ENCODE measurements around the gene HYKK.
A peak's percentile ranks its signal among the peaks of the same experiment; 100 is the strongest.
"Not testable (repeated sequence)": the region's sequence is repeated elsewhere in the genome, so short reads cannot be mapped to it uniquely, and the experiment has no call there.

HYKK gene

GRCh38 chr15:78509726-78510312 lies 2.4 kb downstream of the HYKK start:
- Histone ChIP-seq H3K27me3 (ENCODE audit: control insufficient read depth, insufficient read depth, low read length) (no peaks in the 10 kb centered on the region), H3K9ac (ENCODE audit: low read length) (no peak overlapping the region), H3K36me3 (ENCODE audit: control insufficient read depth, insufficient read depth, low read length) (no peaks in the 10 kb centered on the region), H3K4me1 (ENCODE audit: control insufficient read depth, insufficient read depth, low read length) (peaks cover 6% of the 10 kb centered on the region), H3K4me3 (ENCODE audit: low read length) (no peak overlapping the region), H3K27ac (ENCODE audit: low read depth, low read length) (no peak overlapping the region)

DNA sequence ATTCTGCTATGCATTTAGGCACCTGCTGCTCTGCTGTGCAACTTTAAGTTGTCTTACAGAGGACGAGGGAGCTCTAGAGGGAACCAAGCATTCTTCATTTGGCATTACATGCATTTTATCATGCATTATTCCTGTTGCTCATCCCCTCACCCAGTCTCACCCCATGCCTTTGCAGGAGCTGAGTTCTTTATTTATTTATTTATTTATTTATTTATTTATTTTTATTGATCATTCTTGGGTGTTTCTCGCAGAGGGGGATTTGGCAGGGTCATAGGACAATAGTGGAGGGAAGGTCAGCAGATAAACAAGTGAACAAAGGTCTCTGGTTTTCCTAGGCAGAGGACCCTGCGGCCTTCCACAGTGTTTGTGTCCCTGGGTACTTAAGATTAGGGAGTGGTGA lies 12.7 kb downstream of the HYKK start:
- not testable (repeated sequence) for H3K4me3 ChIP-seq (ENCODE audit: low read length)

GRCh38 chr15:78524230-78524629 lies 16.9 kb downstream of the HYKK start:
- Histone ChIP-seq H3K4me3 (ENCODE audit: low read length) (no peak overlapping the region), H3K9ac (ENCODE audit: low read length) (no peak overlapping the region), H3K27me3 (ENCODE audit: control insufficient read depth, insufficient read depth, low read length) (no peaks in the 10 kb centered on the region), H3K27ac (ENCODE audit: low read depth, low read length) (no peak overlapping the region), H3K36me3 (ENCODE audit: control insufficient read depth, insufficient read depth, low read length) (peaks cover 3% of the 10 kb centered on the region), H3K4me1 (ENCODE audit: control insufficient read depth, insufficient read depth, low read length) (no peaks in the 10 kb centered on the region)

More for the DNA sequence above, 12.7 kb downstream of the HYKK start:
- not testable (repeated sequence) for H3K9ac ChIP-seq (ENCODE audit: low read length); H3K4me1 ChIP-seq (ENCODE audit: control insufficient read depth, insufficient read depth, low read length); H3K27ac ChIP-seq (ENCODE audit: low read depth, low read length); H3K36me3 ChIP-seq (ENCODE audit: control insufficient read depth, insufficient read depth, low read length); H3K27me3 ChIP-seq (ENCODE audit: control insufficient read depth, insufficient read depth, low read length)

GRCh38 chr15:78527325-78527724 lies 19.9 kb downstream of the HYKK start:
- Histone ChIP-seq H3K36me3 (ENCODE audit: control insufficient read depth, insufficient read depth, low read length) (no peaks in the 10 kb centered on the region), H3K4me1 (ENCODE audit: control insufficient read depth, insufficient read depth, low read length) (no peaks in the 10 kb centered on the region), H3K27me3 (ENCODE audit: control insufficient read depth, insufficient read depth, low read length) (no peaks in the 10 kb centered on the region), H3K4me3 (ENCODE audit: low read length) (no peak overlapping the region), H3K27ac (ENCODE audit: low read depth, low read length) (no peak overlapping the region), H3K9ac (ENCODE audit: low read length) (no peak overlapping the region)

GRCh38 chr15:78533331-78533730 lies 26.0 kb downstream of the HYKK start:
- no peaks in the 10 kb centered on the region for H3K4me1 ChIP-seq (ENCODE audit: control insufficient read depth, insufficient read depth, low read length)
- no peak overlapping the region for H3K9ac ChIP-seq (ENCODE audit: low read length)
- H3K36me3 ChIP-seq (ENCODE audit: control insufficient read depth, insufficient read depth, low read length), result no peaks in the 10 kb centered on the region
- H3K4me3 ChIP-seq (ENCODE audit: low read length), result no peak overlapping the region
- no peaks in the 10 kb centered on the region for H3K27me3 ChIP-seq (ENCODE audit: control insufficient read depth, insufficient read depth, low read length)
- no peak overlapping the region for H3K27ac ChIP-seq (ENCODE audit: low read depth, low read length)

DNA sequence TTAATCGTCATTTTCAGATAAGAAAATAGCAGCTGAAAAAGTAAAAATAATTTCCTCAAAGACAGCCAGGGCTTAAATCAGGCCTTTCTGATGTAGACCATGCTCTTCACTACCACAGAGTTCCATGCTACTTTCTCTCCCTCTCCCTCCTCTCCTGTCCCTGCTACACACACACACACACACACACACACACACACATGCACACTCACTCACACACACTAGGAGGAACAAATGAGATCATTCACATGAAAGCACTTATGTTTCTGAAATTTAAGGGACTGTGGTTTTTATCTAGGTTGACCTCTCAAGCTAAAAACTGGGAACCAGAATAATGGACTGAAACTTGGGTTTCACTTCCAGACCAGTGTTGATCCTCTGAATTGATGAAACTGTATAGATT lies 28.8 kb downstream of the HYKK start:
- Histone ChIP-seq H3K9ac (ENCODE audit: low read length) (no peak overlapping the region), H3K4me1 (ENCODE audit: control insufficient read depth, insufficient read depth, low read length) (peaks cover under 1% of the 10 kb centered on the region), H3K27ac (ENCODE audit: low read depth, low read length) (no peak overlapping the region), H3K36me3 (ENCODE audit: control insufficient read depth, insufficient read depth, low read length) (no peaks in the 10 kb centered on the region), H3K27me3 (ENCODE audit: control insufficient read depth, insufficient read depth, low read length) (no peaks in the 10 kb centered on the region), H3K4me3 (ENCODE audit: low read length) (no peak overlapping the region)

GRCh38 chr15:78537266-78537905 lies 30.0 kb downstream of the HYKK start:
- Histone ChIP-seq H3K27ac (ENCODE audit: low read depth, low read length) (no peak overlapping the region), H3K4me3 (ENCODE audit: low read length) (no peak overlapping the region), H3K4me1 (ENCODE audit: control insufficient read depth, insufficient read depth, low read length) (peaks cover 11% of the 10 kb centered on the region)

DNA sequence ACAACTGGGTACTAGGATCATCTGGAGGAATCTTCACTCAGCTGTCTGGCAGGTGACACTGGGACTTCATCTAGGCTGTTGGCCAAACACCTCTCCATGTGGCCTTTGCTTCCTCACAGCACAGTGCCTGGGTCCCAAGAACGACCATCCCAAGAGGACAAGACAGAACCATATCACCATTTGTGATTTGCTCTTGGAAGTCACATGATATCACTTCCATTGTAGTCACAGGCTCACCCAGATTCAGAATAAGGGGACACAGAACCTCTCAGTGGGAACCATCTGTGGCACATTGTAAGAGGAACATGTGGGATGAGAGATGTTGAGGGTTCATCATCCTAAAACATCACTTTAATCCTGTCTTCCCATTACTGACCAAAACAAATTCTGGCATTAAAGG lies 31.0 kb downstream of the HYKK start:
- no peak overlapping the region for H3K27ac ChIP-seq (ENCODE audit: low read depth, low read length)
- no peak overlapping the region for H3K4me3 ChIP-seq (ENCODE audit: low read length)
- no peak overlapping the region for H3K9ac ChIP-seq (ENCODE audit: low read length)
- H3K27me3 ChIP-seq (ENCODE audit: control insufficient read depth, insufficient read depth, low read length), result no peaks in the 10 kb centered on the region
- peaks cover 3% of the 10 kb centered on the region for H3K36me3 ChIP-seq (ENCODE audit: control insufficient read depth, insufficient read depth, low read length)
- peaks cover 11% of the 10 kb centered on the region for H3K4me1 ChIP-seq (ENCODE audit: control insufficient read depth, insufficient read depth, low read length)

More at GRCh38 chr15:78537266-78537905, 30.0 kb downstream of the HYKK start:
- Histone ChIP-seq H3K9ac (ENCODE audit: low read length) (no peak overlapping the region), H3K27me3 (ENCODE audit: control insufficient read depth, insufficient read depth, low read length) (no peaks in the 10 kb centered on the region), H3K36me3 (ENCODE audit: control insufficient read depth, insufficient read depth, low read length) (no peaks in the 10 kb centered on the region)

- peak overlapping the region; percentile 96 for H3K27ac ChIP-seq (ENCODE audit: low read depth, low read length)
- not testable (repeated sequence) for H3K27me3 ChIP-seq (ENCODE audit: control insufficient read depth, insufficient read depth, low read length); H3K36me3 ChIP-seq (ENCODE audit: control insufficient read depth, insufficient read depth, low read length)
- H3K4me1 ChIP-seq (ENCODE audit: control insufficient read depth, insufficient read depth, low read length), result peaks cover 11% of the 10 kb centered on the region
- peak overlapping the region; percentile 97 for H3K9ac ChIP-seq (ENCODE audit: low read length)
- peak overlapping the region; percentile 96 for H3K4me3 ChIP-seq (ENCODE audit: low read length)
These were observed 32.2 kb downstream of the HYKK start for GRCh38 chr15:78539464-78540140.

DNA sequence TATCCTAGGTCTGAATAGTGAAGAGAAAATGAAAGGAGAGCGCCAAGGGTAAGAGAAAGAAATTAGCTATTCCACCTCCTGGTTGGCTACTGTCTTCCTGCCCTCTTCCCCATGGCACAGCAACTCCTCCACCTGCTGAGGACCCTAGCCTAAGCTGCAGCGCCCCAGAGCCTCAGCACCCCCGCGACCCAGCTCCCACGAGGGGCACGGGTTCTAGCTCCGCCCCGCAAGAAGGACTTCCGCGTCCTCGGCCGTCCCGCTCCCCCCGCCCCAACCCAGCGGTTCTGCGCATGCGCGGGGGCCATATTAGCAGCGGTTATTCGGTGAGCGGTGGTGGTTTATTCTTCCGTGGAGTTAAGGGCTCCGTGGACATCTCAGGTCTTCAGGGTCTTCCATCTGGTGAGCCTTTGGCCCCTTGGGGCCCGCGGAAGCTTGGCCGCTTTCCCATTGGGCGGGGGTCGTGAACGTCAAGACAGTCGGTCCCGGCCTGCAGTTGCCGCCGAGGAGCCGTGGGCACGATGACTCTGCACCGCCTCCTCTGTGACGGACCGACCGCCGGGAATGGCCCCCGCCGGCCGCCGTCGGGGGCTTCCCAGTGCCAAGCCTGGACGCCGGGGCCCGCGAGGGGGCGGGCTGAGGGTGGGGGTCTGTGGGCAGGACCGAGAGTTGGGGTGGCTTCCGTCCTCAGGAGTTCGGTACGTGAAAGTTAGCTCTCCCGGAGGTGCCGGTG lies 32.9 kb downstream of the HYKK start, which contains the start of gene PSMA4:
PSMA4 (plus strand) TSS at position 304 of the 730 bp plus-strand sequence. CDS start 1,484 bp downstream, outside the sequence.
- peak within 1 kb of the TSS; percentile 96 for H3K4me3 ChIP-seq (ENCODE audit: low read length)
- H3K36me3 ChIP-seq (ENCODE audit: control insufficient read depth, insufficient read depth, low read length), result peaks cover 7% of the 10 kb centered on the region
- H3K4me1 ChIP-seq (ENCODE audit: control insufficient read depth, insufficient read depth, low read length), result peaks cover 11% of the 10 kb centered on the region
- peak within 1 kb of the TSS; percentile 97 for H3K9ac ChIP-seq (ENCODE audit: low read length)
- no peaks in the 10 kb centered on the region for H3K27me3 ChIP-seq (ENCODE audit: control insufficient read depth, insufficient read depth, low read length)
- peak within 1 kb of the TSS; percentile 96 for H3K27ac ChIP-seq (ENCODE audit: low read depth, low read length)

DNA sequence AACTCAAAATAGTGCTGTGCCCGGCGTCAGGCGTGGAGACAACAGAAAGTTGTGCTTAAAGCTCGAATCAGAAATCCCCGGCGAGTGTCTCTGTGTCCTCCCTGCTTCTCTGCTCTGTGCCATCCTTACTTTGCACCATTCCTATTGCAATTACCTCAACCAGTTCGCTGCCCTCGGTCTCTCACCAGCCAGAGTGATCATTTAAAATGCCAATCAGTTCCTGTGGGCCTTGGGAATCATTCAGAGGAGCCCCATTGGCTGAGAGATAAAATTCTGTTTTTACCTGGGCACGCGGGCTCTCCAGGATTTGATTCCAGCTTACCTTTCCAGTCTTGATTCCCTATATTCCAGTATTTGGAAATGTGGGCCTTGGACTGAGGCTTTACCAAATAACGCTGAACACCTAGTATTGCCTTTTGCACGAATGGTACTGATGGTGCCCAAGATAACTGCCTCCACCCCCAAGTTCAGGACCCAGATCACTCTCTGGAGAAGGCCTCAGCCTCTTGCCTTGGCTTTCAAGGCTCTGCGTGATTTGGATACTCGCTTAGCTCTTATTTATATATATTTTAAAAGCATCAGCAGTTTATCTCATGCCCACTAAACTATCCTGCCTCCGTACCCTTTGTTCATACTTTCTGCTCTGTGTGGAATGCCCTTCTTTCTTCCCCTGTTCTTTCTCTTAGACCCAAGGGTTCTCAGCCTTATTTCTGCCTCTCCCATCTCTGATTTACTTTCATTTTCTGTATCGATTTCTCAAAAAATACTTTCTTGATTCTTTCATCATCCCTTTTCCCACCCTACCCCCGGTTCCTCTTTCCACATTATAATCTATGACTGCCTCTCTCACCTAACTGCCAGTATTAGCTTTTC lies 33.7 kb downstream of the HYKK start:
- peak overlapping the region; percentile 12 for H3K9ac ChIP-seq (ENCODE audit: low read length)
- peaks cover 11% of the 10 kb centered on the region for H3K4me1 ChIP-seq (ENCODE audit: control insufficient read depth, insufficient read depth, low read length)
- no peaks in the 10 kb centered on the region for H3K27me3 ChIP-seq (ENCODE audit: control insufficient read depth, insufficient read depth, low read length)

DNA sequence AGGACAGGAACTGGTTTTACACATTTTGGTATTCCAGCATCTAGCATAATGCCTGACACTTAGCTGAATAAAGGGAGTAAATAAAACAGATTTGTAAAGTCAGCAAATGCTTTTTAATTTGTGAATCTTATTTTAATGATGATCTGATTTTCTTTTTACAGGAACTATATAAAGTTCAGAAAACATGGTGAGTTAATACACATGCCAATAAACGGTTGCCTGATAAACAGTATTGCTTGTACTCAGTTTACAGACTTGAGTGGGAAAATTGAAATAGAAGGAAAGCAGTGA lies 34.3 kb downstream of the HYKK start:
- no peak overlapping the region for H3K9ac ChIP-seq (ENCODE audit: low read length)
- no peak overlapping the region for H3K27ac ChIP-seq (ENCODE audit: low read depth, low read length)
- peak overlapping the region; percentile 96 for H3K4me3 ChIP-seq (ENCODE audit: low read length)

More for the DNA sequence above, 33.7 kb downstream of the HYKK start:
- Histone ChIP-seq H3K36me3 (ENCODE audit: control insufficient read depth, insufficient read depth, low read length) (peaks cover 11% of the 10 kb centered on the region), H3K27ac (ENCODE audit: low read depth, low read length) (peak overlapping the region; percentile 96), H3K4me3 (ENCODE audit: low read length) (peak overlapping the region; percentile 96)

More for the DNA sequence above, 34.3 kb downstream of the HYKK start:
- peaks cover 11% of the 10 kb centered on the region for H3K4me1 ChIP-seq (ENCODE audit: control insufficient read depth, insufficient read depth, low read length)
- H3K36me3 ChIP-seq (ENCODE audit: control insufficient read depth, insufficient read depth, low read length), result peaks cover 11% of the 10 kb centered on the region
- no peaks in the 10 kb centered on the region for H3K27me3 ChIP-seq (ENCODE audit: control insufficient read depth, insufficient read depth, low read length)
